Nephron progenitor cell (in vitro differentiated cells): ENCODE measurements around the gene SIX3.

Experiments used
- DNase-seq: peaks from one replicate; pipeline ENCODE4 v3.0.0; 2021
- H3K27ac Mint-ChIP-seq: 2 replicates; pipeline ENCODE4 v1.8.0; 2021; ENCODE audit warnings: mild to moderate bottlenecking, moderate library complexity, mixed read lengths
- H3K27me3 Mint-ChIP-seq: 2 replicates; pipeline ENCODE4 v1.8.0; 2021; ENCODE audit warnings: mild to moderate bottlenecking, low read depth, mixed read lengths; ENCODE audit not compliant: poor library complexity
- H3K36me3 Mint-ChIP-seq: 2 replicates; pipeline ENCODE4 v1.8.0; 2021; ENCODE audit warnings: low read depth, mixed read lengths
- H3K4me1 Mint-ChIP-seq: 2 replicates; pipeline ENCODE4 v1.8.0; 2021; ENCODE audit warnings: mixed read lengths
- H3K4me3 Mint-ChIP-seq: 2 replicates; pipeline ENCODE4 v1.8.0; 2021; ENCODE audit warnings: mild to moderate bottlenecking, moderate library complexity, mixed read lengths
- H3K9me3 Mint-ChIP-seq: 2 replicates; pipeline ENCODE4 v1.8.0; 2021; ENCODE audit warnings: mild to moderate bottlenecking, moderate library complexity, mixed read lengths
- TF ChIP-seq, protein P1 (sequence below): fragments of 200-600 bp; sonication (generic); IDR thresholded peaks from 2 replicates; pipeline ENCODE4 v1.5.0; 2021; ENCODE audit warnings: antibody characterized with exemption

SIX3 gene

DNA sequence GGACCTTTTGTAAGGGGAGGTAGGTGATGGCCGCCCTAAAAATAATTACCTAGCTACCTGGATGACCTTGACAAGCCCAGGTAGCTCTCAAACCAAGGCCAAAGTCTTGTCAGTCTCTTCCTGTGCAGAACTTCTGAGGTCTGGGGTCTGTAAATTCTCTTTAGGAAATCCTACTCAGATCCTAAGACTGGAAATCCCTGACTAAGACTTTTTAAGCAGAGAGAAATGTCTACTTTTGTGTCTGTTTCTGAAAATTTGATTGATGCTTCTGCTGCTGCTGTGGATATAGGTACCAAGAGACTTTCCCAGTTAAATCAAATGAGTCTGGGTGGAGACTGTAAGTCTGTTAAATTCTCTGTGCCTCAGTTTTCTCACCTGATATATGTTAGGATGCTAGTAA lies 36.9 kb upstream of the SIX3 start:
- Mint-ChIP-seq H3K9me3 (peaks cover 1% of the 10 kb centered on the region), H3K36me3 (no peaks in the 10 kb centered on the region)
- DNase-seq = no peak

DNA sequence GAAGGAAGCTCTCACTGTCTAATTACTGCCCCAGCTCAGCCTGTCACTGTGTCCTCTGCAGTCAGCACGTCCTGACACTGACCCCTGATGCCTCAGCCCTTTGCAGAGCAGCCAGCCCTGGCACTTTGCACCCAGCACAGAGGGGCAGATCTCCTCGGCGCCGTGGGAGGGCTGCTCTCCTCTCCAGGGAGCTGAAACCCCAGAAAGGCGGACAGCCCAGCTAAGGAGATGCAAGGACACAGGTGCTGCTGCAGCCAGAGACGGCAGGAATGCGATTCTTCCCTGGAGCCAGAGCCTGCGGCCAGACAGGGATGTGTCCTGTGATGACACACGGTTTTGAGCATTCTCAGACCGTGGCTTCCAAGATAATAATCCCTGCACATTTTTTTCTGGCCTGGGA lies 34.5 kb upstream of the SIX3 start:
- H3K27ac Mint-ChIP-seq = no peak overlapping the region
- no peaks in the 10 kb centered on the region for H3K36me3 Mint-ChIP-seq
- H3K4me3 Mint-ChIP-seq = no peak overlapping the region
- TF ChIP-seq, protein P1, sequence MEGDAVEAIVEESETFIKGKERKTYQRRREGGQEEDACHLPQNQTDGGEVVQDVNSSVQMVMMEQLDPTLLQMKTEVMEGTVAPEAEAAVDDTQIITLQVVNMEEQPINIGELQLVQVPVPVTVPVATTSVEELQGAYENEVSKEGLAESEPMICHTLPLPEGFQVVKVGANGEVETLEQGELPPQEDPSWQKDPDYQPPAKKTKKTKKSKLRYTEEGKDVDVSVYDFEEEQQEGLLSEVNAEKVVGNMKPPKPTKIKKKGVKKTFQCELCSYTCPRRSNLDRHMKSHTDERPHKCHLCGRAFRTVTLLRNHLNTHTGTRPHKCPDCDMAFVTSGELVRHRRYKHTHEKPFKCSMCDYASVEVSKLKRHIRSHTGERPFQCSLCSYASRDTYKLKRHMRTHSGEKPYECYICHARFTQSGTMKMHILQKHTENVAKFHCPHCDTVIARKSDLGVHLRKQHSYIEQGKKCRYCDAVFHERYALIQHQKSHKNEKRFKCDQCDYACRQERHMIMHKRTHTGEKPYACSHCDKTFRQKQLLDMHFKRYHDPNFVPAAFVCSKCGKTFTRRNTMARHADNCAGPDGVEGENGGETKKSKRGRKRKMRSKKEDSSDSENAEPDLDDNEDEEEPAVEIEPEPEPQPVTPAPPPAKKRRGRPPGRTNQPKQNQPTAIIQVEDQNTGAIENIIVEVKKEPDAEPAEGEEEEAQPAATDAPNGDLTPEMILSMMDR = no peak
- peaks cover 21% of the 10 kb centered on the region for H3K9me3 Mint-ChIP-seq
- no peak for DNase-seq
- H3K4me1 Mint-ChIP-seq = no peaks in the 10 kb centered on the region
- H3K27me3 Mint-ChIP-seq = peaks cover 44% of the 10 kb centered on the region

More for the DNA sequence above, 36.9 kb upstream of the SIX3 start:
- peaks cover 56% of the 10 kb centered on the region for H3K27me3 Mint-ChIP-seq
- H3K4me1 Mint-ChIP-seq = no peaks in the 10 kb centered on the region
- no peak overlapping the region for H3K27ac Mint-ChIP-seq
- no peak overlapping the region for H3K4me3 Mint-ChIP-seq
- TF ChIP-seq, protein P1 = no peak

DNA sequence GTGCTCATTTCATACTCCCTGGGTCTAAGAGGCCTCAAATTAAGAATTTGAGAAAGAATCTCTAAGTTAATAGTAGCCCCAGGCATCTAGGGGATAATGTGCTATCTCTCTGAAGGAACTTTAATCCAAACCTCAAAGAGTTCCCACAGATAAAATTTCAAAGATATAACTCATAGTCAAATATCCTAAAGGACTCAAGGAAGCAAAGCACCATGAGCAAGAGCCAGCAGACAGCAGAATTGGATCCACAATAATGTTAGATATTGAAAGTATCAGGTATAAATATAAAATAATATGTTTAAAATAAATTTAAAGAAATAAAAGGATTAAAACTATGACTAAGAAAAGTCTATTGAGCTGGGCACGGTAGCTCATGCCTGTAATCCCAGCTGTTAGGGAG lies 31.7 kb upstream of the SIX3 start:
- Mint-ChIP-seq H3K4me1 (no peaks in the 10 kb centered on the region), H3K9me3 (peaks cover 25% of the 10 kb centered on the region), H3K27ac (no peak overlapping the region), H3K4me3 (no peak overlapping the region), H3K36me3 (no peaks in the 10 kb centered on the region), H3K27me3 (peaks cover 43% of the 10 kb centered on the region)
- no peak for DNase-seq
- TF ChIP-seq, protein P1 = no peak

DNA sequence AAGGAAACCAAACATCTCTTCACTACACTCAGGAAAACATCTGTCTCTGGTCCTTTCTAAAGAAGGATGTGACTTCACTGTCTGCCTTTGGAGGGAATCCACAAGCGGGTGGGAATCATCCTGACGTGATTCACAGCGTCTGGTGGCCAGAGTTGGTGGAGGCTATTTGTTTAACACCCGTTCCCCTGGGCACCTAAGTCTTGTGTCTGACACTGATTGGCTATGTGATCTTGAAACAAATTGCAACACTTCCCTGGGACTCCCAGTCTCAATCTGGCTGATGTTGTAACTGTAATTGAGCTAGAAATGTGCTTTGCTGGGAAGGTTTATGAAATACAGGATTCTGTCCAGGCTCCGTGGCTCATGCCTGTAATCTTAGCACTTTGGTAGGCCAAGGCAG lies 28.8 kb upstream of the SIX3 start:
- DNase-seq = no peak
- Mint-ChIP-seq H3K27ac (no peak overlapping the region), H3K36me3 (no peaks in the 10 kb centered on the region), H3K4me3 (no peak overlapping the region), H3K27me3 (peaks cover 56% of the 10 kb centered on the region), H3K9me3 (peaks cover 25% of the 10 kb centered on the region), H3K4me1 (no peaks in the 10 kb centered on the region)
- TF ChIP-seq, protein P1 = no peak

DNA sequence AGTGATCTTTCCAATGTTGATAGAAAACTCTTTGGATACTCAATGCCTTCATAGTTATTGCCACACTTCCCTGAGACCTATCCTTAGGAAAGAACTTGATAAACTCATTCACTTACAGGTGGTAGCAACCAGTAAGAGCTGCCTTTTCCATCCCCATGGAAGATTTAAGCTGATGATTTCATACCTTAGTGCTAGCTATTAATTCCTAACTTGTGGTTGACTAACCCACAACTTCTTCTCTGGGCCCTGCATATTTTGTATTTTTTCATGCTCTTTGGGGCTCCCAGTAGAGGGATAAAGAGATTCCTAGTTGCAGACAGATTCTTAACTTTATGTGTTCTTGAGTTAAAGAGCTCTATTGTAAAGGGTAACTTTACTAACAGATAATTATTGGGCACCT lies 25.2 kb upstream of the SIX3 start:
- TF ChIP-seq, protein P1 = no peak
- no peaks in the 10 kb centered on the region for H3K4me1 Mint-ChIP-seq
- no peaks in the 10 kb centered on the region for H3K36me3 Mint-ChIP-seq
- no peak overlapping the region for H3K27ac Mint-ChIP-seq
- no peak for DNase-seq
- peaks cover 84% of the 10 kb centered on the region for H3K27me3 Mint-ChIP-seq
- no peak overlapping the region for H3K4me3 Mint-ChIP-seq
- peaks cover 9% of the 10 kb centered on the region for H3K9me3 Mint-ChIP-seq

DNA sequence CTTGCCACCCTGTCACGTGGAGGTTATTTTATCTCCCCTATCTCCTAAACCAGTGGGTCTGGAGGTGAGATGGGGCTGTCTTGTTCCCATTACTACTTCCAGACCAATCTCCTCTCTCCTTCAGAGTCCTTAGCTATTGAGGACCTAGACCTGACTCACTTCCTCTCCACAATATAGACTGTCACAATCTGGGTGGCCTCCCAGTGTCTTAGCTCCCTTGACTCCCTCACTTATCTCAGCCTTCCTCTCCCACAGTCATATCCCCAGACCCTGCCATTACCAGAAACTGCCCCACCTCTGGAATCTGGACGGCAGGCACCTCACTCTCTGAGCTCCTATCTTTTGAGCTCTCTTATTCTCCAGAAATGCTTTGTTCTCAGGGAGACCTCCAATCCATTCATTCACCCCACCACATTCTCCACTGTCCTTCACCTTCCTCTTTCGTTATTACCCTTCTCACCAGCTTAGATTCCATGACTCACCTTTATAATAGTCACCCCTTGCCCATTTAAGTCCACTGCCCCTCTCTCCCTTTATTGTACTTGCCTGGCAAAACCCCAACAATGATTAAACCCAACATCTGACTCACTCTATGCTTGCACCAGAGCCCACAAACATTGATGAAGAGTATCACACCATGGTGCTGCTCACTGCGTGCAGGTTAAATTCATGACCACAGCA lies 23.3 kb upstream of the SIX3 start:
- no peaks in the 10 kb centered on the region for H3K4me1 Mint-ChIP-seq
- no peak overlapping the region for H3K27ac Mint-ChIP-seq
- peaks cover 93% of the 10 kb centered on the region for H3K27me3 Mint-ChIP-seq
- no peaks in the 10 kb centered on the region for H3K9me3 Mint-ChIP-seq
- TF ChIP-seq, protein P1 = no peak
- no peaks in the 10 kb centered on the region for H3K36me3 Mint-ChIP-seq
- no peak overlapping the region for H3K4me3 Mint-ChIP-seq
- DNase-seq = no peak
